Stimulated activated CD4-positive, alpha-beta T cell treated with anti-CD3 and anti-CD28 coated beads, Interleukin-12 subunit alpha, Interleukin-12 subunit beta, amount 100 ng/mL, for 4 hours (primary cell): ENCODE results near the gene ALDH3A1.

ENCODE experiments used
- DNase-seq: peaks from one replicate; pipeline ENCODE4 v3.0.0-alpha.2; 2020

The ALDH3A1 gene

GRCh38 chr17:19702217-19702641 is 45.9 kb downstream of the ALDH3A1 start:
- no peak for DNase-seq
